ENCODE results near the gene ITIH6.
"Not testable (repeated sequence)": the region's sequence is repeated elsewhere in the genome, so short reads cannot be mapped to it uniquely, and the experiment has no call there.

The ITIH6 gene

DNA sequence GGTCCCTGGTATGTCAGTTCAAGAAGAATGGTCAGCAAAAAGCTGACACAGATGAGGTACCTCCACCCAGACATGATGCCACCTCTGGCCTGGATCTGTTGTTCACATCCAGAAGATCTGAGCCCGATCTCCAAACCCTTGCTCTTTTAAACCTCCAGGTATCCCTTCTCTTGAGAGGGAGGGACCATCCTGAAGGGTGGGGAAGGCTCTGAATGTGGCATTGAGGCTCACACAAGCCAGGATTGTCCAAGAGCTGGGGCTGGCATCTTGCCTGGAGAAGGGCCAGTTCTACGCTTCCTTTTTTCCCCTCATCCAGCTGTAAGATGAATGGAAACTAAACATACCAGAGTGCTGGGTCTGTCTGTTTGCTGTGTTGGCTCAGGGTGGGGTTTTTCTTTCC is at the start of gene ITIH6:
ITIH6 (minus strand) TSS at position 119 of the 400 bp plus-strand sequence; CDS start at position 74, 45 bp downstream.
- in situ Hi-C loops (cut with MboI; ENCODE audit: low sequenced_read_pairs), result no loop called here

DNA sequence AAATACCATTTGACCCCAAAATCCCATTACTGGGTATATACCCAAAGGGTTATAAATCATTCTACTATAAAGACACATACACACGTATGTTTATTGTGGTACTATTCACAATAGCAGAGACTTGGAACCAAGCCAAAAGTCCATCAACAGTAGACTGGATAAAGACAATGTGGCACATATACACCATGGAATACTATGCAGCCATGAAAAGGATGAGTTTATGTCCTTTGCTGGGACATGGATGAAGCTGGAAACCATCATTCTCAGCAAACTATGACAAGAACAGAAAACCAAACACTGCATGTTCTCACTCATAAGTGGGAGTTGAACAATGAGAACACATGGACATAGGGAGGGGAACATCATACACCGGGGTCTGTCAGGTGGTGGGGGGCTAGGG is 49.6 kb upstream of the ITIH6 start:
- in situ Hi-C loops (cut with MboI; ENCODE audit: low sequenced_read_pairs), result not testable (repeated sequence)

DNA sequence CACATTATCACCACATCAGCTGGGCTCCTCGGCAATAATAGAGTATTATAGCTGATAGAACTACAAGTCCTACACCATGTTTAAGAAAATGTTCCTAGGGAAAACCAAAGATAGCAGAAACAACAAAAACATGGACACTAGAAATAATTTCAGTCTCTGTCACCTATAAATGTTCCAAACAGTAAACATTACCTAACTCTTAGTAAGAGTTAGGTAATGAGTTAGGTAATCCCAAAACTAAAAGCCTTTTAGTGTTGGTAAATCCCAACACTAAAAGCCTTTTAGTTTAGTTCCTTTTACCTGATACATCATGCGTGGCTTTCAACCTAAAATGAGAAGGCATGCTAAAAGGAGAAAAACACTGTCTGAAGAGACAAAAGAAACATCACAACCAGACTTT is 45.0 kb upstream of the ITIH6 start:
- in situ Hi-C loops (cut with MboI; ENCODE audit: low sequenced_read_pairs), result no loop called here

DNA sequence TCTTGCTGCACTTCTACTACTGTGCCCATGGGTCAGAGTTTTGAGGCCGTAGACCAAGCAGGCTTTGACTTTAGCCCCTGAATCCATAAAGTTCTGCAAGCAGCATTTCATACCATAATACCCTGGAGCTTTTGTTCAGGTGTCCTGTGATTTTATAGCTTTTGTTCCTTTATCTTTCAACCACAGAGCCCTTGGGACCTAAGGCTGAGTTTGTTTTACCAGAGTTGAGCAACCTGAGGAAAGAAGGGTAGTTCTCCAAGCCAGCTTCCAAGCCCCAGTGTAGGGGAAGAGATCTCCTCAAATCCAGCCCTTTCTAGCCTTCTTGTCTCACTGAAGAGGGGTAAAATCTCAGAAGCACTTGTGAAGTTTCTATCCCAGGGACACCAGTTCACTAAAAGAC is 44.6 kb upstream of the ITIH6 start:
- in situ Hi-C loops (cut with MboI; ENCODE audit: low sequenced_read_pairs), result no loop called here

DNA sequence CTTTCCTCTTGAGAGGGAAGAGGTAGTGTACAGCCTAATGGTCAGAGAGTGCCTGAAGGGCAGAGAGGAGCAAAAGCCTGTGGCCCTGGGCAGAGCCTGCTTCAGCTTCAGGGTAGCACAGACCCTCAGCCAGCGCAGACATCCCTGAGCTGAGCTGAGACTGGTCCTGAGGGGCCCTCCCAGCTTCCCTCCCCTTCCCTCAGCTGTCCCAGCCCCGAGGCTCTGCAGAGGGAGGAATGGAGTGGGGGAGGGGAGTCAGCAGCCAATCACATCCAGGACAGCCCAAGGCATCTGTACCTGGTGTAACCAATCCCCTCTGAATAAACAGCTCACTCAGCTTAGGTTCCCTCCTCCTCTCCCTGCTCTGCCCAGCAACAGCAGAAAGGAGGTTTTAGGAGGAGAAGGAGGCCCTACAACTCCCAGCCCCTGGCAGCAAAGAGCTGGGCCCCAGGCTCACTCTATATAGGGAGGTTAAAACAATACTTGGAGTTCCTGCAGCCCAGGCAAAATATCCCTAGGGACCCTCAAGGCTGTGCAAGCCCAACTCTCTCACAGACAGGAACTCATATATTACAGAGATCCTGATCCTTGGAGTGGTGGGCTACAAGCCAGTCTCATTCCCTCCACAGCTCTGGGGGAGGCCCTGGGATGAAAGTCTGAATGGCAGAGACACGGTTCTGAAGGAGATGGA is 43.3 kb upstream of the ITIH6 start:
- in situ Hi-C loops (cut with MboI; ENCODE audit: low sequenced_read_pairs), result not testable (repeated sequence)

GRCh38 chrX:54838583-54838982 is 40.5 kb upstream of the ITIH6 start:
- in situ Hi-C loops (cut with MboI; ENCODE audit: low sequenced_read_pairs), result no loop called here

- in situ Hi-C loops (cut with MboI; ENCODE audit: low sequenced_read_pairs), result no loop called here
These were observed 28.5 kb upstream of the ITIH6 start for GRCh38 chrX:54826598-54826997.

DNA sequence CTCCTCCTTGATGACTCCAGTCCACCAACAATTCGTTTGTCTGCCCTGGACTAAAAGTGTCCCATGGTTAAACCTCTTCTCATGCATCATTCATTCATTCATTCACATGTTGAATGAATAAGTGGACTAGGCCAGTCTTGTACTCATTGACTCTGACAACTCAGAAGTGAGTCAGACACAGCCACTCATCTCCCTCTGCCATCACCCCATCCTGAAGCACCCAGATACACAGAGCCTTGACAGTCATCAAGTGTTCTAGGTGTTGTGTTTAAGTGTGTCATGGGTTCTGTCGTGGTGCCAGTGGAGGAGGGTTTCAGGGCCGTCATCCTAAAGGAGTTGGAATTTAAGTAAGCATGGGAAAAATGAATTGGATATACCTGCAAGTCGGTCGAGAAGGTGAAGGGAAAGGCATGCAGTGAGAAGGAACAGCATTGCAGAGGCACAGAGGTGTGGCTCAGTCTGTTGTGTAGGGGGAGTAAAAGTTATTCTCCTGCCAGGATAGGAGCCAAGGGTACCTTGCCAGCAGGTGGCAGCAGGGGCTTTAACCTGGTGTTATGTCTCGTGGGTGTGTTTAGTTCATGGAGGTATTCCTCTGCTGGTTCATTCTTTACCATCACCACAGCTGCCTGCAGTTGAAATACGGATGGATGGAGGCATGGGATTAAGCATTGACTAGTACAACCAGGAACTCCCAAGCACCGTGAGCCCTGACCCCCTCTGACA is 27.8 kb upstream of the ITIH6 start:
- in situ Hi-C loops (cut with MboI; ENCODE audit: low sequenced_read_pairs), result no loop called here

- in situ Hi-C loops (cut with MboI; ENCODE audit: low sequenced_read_pairs), result loop anchor here (25.0 kb wide), 1 partner anchor 187 kb away; no protein-coding TSS in a partner anchor
These were observed 26.7 kb upstream of the ITIH6 start for GRCh38 chrX:54824722-54825121.

DNA sequence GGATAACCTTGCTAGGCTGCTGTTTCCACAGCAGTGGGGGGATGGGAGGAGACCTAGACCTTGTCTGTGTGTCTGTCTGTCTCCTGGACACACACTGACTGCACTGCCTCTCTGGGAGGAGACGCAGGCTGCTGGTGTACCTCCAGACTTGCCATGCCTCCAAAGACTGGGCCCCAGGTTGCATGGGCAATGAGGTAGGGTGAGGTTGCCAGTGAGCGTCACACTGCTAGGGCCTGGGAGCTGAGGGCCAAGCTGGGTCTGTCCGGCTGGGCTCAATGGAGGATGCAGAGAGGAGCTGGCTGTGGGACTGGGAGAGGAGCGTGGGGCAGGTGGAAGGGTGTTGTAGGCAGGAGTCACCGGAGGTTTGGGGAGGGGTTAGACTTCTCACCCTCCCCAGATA is 26.1 kb upstream of the ITIH6 start:
- in situ Hi-C loops (cut with MboI; ENCODE audit: low sequenced_read_pairs), result loop anchor here (25.0 kb wide), 1 partner anchor 187 kb away; no protein-coding TSS in a partner anchor

DNA sequence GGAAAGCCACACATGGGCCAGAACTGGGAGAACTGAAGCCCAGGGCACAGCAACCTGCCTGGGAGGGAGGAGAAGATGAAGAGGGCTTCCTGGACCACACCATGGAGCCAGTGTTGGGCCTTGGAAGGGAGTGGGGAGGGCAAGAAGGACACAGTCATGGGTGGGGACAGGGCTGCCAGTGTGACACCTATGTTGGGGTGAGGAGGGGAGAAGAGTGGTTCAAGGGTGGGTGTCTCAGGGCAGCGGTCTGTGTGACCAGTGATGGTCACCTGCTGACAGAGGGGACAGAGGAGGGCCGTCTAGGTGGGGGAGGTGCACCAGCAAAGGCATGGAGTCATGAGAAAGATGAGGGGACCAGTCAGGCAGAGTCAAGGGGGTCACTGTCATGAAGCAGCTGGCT is 23.3 kb upstream of the ITIH6 start:
- in situ Hi-C loops (cut with MboI; ENCODE audit: low sequenced_read_pairs), result loop anchor here (25.0 kb wide), 1 partner anchor 184 kb away; no protein-coding TSS in a partner anchor

GRCh38 chrX:54820737-54821136 is 22.7 kb upstream of the ITIH6 start:
- in situ Hi-C loops (cut with MboI; ENCODE audit: low sequenced_read_pairs), result loop anchor here (25.0 kb wide), 1 partner anchor 183 kb away; no protein-coding TSS in a partner anchor

DNA sequence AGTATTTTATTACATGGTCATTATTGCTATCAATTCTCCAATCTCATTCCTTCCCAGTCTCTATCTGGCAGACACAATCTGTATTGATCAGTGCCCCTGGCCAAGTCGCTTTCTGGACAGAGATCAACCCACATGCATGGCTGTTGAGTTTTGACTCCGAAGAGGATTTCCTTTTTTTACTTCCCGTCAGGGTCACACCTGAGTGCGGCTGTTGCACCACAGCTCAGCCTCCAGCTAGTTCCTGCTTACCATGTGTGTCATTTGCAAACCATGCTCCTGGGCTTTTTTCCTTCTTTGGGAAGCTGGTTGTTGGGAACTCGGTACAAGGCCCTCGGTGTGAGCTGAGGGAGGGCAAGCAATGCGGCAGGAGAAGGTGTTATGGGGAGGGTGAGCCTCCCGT is 21.1 kb upstream of the ITIH6 start:
- in situ Hi-C loops (cut with MboI; ENCODE audit: low sequenced_read_pairs), result loop anchor here (25.0 kb wide), 1 partner anchor 182 kb away; no protein-coding TSS in a partner anchor

- in situ Hi-C loops (cut with MboI; ENCODE audit: low sequenced_read_pairs), result loop anchor here (25.0 kb wide), 1 partner anchor 181 kb away; no protein-coding TSS in a partner anchor
These were observed 20.2 kb upstream of the ITIH6 start for GRCh38 chrX:54818221-54818620.

DNA sequence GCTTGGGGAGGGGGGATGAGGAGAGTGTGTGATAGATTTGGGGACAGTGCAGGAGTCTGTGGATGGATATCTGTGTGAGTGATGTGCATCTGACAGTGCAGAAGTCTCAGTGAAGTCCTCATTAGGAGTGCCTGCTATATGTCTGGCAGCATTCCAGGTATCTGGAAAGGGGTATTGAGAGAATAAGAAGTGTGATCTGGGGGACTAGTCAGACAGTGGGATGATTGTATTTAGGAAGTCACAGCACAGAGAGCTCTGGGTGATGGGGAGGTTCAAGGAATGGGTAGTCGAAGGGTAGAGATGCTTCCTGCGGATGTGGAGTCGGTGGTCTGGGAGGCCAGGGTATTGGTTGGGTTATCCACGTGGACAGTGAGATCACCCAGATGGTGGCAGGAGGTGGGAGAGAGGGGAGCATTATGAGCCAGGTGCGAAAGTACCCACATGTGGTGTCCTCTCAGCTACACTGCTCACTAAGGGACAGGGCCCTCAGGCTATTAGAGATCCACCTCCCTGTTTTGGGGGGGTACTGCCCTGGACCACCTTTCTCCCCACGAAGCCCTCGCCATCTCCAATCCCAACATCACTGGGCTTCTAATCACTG is 19.3 kb upstream of the ITIH6 start:
- in situ Hi-C loops (cut with MboI; ENCODE audit: low sequenced_read_pairs), result loop anchor here (25.0 kb wide), 1 partner anchor 180 kb away; no protein-coding TSS in a partner anchor

- in situ Hi-C loops (cut with MboI; ENCODE audit: low sequenced_read_pairs), result loop anchor here (25.0 kb wide), 1 partner anchor 175 kb away; no protein-coding TSS in a partner anchor
These were observed 14.3 kb upstream of the ITIH6 start for GRCh38 chrX:54812306-54812705.

DNA sequence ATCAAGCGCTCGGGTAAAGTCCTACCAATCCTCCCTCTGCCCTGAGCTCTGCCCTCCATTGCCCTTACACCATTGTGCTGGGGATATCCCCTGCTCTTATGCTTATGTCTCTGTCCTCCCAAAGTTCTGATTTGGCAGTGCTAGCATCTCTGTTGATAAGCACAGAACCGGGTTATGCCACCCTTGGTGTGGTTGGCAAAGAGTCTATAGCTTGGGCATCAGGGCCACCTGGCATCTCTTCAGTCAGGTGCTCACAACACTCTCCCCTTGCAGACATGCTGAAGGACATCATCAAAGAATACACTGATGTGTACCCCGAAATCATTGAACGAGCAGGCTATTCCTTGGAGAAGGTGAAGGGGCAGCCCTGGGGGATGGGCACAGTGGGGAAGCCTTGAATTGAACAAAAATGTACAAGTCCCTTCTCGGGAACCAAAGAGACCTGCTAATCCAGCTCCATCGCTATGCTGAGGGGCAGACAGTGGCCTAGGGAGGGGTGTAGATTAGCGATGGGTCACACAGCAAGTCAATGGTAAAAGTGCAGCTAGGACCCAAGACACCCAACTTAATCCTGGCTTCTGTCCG is 13.3 kb upstream of the ITIH6 start:
- in situ Hi-C loops (cut with MboI; ENCODE audit: low sequenced_read_pairs), result loop anchor here (25.0 kb wide), 1 partner anchor 174 kb away; no protein-coding TSS in a partner anchor

DNA sequence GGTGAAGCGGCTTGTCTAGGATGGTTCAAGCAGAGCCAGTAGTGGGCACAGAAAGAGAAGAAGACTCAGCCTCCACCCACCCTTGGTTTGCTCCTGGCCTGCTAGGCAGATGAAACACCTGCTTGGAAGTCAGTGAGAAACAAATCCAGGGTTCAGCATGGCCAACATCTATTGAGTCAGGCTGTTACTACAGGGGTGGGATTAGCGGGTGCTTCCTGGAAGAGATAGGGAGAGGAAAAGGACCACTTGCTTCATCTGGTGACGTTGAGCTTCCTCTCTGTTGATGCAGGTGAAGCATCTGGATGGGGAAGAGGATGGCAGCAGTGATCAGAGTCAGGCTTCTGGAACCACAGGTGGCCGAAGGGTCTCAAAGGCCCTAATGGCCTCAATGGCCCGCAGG is 12.5 kb upstream of the ITIH6 start:
- in situ Hi-C loops (cut with MboI; ENCODE audit: low sequenced_read_pairs), result loop anchor here (25.0 kb wide), 1 partner anchor 173 kb away; no protein-coding TSS in a partner anchor

DNA sequence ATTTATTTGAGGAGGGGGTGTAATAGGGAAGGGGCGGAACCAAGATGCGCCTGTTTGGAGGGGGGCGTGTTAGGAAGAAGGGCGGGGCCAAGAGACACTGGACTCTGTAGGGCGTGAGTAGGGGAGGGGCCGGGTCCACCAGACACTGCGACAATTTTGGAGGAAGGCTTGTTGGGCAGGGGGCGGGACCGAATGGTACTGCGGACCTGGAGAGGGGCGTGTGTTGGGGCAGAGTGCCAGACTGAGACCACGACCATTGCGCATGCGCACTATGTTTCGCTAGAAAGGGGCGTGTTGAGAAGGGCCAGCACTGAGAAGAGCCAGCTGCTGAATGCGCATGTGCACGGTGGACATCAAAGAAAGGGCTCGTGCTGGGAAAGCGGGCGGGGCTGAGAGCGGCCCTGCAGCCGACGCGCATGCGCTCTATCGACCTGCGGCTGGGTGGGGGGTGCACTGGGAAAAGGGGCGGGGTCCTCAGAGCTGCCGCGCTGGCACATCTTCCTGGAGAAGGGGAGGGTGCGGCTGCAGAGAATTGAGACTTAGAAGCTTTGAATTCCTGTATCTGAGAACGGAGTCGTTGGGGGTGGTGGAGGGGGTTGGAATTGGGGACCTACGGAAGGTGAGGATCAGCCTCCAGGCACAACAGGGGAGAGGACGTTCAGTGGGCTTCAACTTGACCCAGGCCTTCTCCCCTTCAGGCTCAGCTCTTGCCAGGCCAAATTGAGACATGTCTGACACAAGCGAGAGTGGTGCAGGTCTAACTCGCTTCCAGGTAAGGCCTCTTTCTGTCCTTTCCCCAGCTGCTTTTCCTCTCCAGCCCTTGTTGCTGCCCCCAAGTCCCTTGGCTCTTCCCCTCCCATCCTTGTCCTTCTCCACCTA is 10.8 kb upstream of the ITIH6 start:
- in situ Hi-C loops (cut with MboI; ENCODE audit: low sequenced_read_pairs), result loop anchor here (25.0 kb wide), 1 partner anchor 172 kb away; no protein-coding TSS in a partner anchor

- in situ Hi-C loops (cut with MboI; ENCODE audit: low sequenced_read_pairs), result loop anchor here (25.0 kb wide), 1 partner anchor 171 kb away; no protein-coding TSS in a partner anchor
These were observed 10.1 kb upstream of the ITIH6 start for GRCh38 chrX:54808109-54808604.
